GM18507 (cell line): Measurements from ENCODE around the gene ZFP36L1.

Experiments used
- DNase-seq: peaks from one replicate; pipeline ENCODE4 v3.0.0; 2011; ENCODE audit warnings: low read depth; ENCODE audit not compliant: insufficient read length; ENCODE audit errors: extremely low spot score
- FAIRE-seq: peaks from 2 replicates; lab custom pipeline; 2011; peaks lifted over from hg19 to GRCh38; lab: Jason Lieb, UNC

ZFP36L1 gene

DNA sequence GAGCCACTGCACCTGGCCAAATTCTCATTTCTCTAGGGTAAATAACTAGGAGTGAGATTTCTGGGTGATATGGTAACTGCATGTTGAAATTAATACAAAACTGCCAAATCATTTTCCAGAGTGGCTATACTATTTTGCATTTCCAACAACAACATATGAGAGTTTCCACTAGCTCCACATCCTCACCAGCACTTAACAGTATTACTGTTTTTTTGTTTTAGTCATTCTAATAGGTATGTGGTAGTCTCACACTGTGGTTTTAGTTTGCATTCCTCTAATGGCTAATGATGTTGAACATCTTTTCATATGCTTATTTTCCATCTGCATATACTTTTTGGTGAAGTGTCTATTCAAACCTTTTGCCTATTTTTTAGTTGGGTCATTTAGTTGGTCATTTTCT lies 5.8 kb upstream of the ZFP36L1 start:
- DNase-seq (no peak), FAIRE-seq (peak; percentile 9)

DNA sequence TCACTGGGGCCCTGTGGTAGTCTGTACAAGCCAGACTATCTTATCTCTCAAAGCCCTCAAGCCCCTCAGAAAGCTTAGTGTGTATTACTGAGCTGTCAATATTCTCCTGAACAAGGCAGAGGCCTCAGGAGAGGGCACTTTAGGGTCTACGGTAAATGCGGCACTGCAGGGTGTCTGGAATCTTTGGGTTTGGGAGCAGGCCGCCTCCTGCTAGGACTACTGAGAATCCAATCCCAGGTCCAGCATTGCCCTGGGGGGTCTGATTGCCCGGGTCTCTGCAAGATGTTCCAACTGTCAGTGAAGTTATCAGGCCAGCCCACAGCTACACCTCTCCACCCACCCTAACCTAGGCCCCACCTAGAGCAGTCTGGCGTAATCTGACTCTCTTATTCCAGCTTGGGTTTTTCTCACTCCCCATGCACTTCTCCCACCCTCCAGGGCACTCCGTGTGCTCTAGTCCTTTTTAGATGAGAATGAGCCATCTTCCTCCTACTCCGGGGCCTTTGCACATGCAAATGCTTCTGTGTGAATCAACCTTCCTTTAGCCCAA lies 4.3 kb upstream of the ZFP36L1 start:
- FAIRE-seq (peak; percentile 12), DNase-seq (no peak)

DNA sequence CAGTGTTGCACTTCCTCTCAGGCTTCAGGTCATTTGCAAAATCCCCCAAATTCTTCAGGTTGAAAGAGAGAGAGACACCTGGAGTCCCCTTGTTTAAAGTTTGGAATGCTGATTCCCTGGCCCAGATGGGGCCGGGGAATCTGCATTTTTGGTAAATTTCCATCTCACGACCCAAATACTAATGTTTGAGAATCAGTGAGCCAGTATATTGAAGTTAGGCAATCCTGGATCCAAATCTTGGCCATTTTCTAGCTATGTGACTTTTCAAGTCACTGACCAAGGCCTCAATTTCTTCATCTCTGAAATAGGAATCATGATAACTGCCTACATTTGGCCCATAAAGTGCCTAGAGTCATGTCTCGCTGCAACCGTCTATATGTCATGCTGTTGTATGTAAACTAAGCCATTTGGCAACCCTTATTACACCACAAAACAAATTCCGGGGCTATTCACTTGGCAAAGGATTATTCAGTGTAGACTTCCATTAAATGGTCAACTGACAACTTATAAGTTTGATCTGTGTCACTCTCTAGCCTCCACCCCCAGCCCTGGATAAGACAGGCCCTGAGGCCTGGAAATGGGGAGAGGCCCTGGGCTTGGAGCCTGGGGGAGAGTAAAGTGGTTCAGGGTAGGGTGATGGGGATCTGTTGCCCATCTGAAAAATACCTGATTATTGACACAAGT lies 3.7 kb upstream of the ZFP36L1 start:
- DNase-seq (no peak), FAIRE-seq (no peak)

DNA sequence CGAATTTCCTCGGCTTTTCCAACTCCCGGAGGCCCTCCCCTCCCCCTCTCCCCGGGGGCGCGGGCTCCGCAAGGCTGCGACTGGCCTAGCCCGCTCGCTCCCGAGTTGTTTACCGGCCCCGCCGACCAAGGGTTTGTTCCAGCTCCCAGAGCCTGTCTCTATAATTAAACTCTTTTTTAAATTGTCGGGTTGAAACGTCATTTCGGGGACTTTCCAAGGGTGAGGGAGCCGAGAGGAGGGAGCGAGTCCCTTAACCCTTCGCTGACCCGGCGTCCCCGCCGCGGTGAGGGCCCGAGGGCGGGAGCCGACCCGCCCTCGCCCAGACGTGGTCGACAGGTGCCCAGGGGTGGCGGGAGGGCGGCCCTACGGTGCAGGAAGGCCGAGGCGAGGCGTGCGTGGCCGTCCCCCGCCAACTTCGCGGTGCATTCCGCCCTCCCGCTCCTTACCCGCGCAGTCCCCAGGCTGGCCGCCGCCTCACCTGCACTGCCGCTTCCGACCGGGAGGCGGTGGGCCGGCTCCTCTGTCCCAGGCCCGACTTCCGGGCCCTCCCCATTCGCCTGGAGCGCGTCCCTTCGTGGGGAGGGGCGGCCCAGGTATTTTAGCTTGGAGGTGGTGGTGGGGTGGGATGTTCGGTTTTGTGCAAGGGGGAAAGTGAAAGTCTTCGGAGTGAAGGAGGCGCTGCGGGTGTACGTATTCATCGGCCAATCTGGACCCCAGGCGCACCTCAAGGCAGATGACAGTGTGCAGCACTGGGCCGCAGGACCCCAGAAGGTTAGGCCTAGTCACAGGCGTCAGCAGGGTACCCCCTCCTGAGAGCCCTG lies 2.9 kb upstream of the ZFP36L1 start:
- FAIRE-seq, result peak; percentile 87
- no peak for DNase-seq

DNA sequence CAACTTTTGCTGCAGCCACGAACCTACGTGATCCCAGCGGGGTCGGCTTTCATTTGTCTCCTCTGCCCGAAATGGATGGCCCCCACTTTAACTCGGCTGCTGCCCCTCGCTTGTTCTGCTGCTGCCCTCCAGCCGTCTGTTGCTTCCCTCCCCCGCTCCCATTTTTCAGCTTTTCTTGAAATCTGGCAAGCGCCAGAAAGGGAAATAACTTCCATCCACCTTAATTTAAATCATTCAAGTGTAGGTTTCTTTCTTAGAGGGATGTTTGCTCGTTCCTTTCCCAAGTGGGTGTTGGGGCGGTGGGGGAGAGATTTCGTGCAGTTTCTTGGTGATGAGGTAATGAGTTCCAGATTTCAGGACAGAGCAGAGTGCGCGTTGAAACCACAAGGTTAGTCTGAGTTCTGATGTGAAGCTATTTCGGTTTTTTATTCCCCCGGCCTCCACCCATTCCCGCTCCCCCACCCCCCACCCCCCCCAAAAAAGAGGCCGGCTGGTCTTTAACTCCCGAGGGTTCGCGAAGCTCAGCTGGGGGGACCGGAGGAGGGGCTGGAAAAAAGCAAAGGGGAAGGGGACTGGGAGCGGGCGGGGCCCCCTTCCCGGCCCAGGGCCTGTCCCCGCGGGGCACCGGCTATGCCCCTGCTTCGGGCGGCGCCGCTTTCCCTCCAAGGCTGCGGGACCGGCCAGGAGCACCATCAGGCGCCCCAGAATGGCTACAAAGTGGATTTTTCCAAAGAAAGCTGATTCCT lies 2.2 kb upstream of the ZFP36L1 start:
- FAIRE-seq, result peak; percentile 71
- DNase-seq, result no peak

DNA sequence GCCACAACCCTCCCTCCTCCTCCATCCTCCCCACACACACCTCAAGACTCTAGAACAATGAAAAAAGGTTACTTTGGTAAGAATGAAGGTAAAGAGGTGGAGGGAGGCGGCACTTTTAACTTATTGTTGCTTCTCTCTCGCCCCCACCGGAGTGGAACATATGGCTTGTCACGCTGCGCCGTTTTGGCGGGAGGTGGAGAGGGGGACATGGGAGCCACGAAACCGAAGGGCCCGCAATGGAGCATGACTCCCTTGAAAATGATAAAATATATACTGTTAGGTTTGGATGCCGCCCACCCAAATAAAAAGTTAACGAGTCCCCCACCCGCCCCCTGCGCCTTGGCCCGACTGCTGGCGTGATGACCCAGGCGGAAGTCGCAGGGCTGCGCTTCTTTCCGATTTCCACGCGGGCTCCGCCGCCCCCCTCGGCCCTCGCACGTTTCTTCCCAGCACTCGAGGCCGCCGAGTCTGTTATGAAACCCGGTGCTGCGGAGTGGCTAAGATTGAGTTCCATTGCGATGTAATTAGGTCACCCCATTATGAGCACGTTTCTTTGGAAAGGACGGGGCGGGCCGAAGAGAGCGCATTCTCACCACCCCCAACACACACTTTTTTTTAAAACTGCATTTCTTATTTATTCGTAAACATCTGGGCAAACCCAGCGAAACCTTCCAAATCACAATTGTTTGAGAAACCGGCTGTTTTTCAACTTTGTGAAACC lies 1.4 kb upstream of the ZFP36L1 start:
- DNase-seq, result no peak
- FAIRE-seq, result peak; percentile 75

DNA sequence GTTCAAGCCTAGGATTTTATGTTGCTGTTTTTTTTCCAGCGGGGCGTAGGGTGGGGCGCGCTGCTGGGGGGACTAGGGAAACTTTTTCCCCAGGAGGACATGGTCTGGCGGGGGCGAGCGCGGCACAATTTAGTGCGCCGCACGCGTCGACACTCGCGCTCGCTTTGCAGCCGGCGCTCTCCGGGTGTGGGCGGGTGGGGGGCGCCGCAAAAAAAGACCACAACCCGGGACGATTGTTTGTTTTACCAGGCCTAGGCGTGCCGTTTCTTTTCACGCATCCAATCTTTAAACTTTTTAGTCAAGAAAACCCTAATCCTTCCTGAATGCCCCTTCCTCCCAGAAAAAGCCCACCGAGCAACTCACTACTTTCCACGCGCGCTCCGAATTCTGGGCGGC lies 865 bp upstream of the ZFP36L1 start:
- FAIRE-seq (no peak), DNase-seq (no peak)

DNA sequence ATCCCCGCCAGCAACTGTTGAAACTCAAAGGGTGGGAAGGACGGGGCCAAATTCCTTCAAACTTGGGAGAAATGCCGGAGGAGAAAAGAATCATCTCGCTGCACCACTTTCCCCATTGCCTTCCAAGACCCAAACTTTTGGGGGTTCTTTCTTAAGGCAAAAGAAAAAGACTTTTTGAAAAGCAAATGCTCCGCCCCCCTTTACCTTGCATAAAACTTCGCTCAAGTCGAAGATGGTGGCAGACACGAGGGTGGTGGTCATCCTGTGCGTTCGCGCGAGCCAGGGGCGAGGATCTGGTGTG lies 239 bp downstream of the ZFP36L1 start:
- FAIRE-seq (no peak), DNase-seq (no peak)

DNA sequence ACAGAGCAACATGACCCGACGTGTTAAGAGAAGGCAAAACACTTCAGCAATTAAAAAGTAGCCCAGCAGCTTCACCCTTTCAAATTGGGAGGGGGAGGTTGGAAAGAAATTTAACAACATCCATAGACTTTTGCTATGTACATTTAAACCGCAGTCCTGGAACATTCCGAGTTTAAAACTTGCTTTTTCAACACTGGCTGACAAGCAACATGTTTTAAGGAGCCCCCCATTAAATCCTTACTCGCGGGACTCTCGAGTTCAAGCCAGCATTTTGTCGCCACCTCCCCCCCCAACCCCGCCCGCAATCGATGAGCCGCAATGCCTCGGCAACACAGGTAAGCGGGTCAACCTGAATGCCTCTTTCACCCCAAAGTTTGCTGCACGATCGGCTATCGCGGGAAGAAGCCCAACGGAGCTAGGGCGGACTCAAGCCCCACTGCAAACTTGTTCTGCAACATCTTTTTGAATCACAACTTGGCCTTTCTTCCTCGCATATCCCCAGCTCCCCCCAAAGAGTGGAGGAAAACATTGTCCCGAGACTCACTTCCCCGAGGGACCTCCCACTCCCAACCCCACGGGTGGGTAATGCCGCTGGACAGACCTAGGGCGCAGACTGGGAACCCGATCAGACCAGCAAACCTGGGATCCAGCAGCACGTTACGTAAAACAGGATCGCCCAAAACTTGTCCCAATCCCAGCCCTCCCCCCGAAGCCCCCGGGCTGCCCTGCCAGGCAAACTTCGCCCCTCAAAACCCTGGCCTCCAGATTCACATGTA lies 777 bp downstream of the ZFP36L1 start:
- DNase-seq (no peak), FAIRE-seq (no peak)

DNA sequence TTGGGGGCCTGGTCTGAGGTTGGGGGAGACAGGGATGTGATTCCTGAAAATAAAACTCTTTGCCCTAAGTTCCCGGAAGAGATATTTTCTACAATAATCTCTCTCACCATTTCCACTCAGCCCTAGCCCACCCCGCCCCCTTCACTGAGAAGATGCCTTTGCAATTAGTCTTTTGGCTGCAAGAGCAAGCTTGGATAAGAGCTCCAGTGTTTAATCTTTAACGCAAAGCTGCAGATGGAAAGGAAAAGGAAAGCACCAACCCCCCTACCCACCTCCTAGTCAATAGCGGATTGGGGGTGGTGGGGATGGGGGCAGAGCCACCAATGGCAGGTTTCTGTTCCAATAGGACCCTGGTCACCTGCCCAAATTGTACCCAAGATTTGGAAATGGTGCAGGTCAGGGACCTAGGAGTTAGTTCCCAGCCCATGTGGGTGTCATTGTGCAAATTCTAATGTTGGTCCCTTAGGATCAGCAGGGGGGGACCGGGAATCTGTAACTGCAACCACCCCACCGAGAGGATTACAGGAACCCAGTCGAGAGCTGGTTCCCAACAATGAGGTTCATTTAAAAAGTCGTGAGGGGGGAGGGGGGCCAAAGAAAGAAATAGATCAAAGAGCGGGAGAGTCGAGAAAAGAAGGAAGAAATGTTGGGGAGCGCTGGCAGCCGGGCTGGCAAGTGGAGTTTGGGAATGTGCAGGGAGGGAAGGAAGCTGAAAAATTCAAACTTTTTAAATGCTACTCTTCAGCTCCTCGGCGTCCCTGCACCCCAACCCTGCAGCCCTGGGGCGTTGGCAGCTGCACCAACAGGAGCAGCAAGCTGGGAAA lies 1.6 kb downstream of the ZFP36L1 start:
- no peak for FAIRE-seq
- no peak for DNase-seq

DNA sequence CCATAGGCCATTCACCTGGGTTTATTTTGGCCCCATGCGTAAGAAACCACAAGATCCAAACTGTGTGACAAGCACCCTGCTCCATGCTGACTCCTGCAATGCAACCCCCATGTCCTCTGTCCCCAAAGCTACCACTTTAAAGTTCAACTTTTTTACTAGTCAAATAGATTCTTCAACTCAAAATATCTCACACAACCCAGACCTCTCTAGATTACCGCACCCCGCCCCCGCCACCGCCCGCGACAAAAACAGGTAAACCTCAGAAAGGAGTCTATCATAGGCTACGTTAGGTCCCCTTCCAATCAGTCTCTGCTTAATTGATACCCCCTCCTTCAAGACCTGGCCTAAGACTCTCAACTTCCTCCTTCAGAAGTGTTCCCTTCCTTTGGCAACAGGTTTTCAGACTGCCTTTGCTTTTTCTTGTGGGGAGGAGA lies 2.2 kb downstream of the ZFP36L1 start:
- DNase-seq, result no peak
- FAIRE-seq, result no peak

DNA sequence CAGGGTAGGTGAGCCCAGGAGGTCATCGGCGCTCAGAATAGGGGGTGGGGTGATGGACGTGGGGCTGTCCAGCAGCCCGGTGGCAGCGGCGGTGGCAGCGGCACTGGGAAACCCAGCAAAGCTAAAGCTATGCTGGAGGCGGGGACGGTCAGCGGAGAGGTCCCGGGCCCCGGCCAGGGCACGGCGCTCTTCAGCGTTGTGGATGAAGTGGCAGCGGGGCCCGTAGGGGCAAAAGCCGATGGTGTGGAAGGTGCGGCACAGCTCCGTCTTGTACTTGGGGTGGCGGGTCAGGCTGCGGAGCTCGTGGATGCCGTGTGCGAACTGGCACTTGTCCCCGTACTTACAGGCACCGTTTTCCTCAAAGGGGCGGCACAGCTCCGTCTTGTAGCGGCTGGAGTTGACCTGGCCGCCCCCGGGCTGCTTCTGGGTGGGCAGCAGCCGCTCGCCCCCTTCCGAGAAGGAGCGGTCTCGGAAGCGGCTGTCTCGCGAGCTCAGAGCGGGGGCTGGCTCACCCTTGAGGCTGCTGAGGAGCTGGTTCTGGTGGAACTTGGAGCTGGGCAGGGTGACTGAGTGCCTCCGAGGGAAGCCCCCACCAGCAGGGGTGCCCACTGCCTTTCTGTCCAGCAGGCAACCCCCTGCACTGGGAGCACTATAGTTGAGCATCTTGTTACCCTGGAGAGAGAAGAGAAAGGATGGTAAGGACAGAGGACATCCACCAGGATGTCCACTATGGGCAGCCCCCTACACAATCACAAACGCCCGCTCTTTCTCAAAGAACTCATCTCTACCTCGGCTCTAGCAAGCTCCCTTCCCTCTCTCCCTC lies 2.8 kb downstream of the ZFP36L1 start:
- no peak for FAIRE-seq

DNA sequence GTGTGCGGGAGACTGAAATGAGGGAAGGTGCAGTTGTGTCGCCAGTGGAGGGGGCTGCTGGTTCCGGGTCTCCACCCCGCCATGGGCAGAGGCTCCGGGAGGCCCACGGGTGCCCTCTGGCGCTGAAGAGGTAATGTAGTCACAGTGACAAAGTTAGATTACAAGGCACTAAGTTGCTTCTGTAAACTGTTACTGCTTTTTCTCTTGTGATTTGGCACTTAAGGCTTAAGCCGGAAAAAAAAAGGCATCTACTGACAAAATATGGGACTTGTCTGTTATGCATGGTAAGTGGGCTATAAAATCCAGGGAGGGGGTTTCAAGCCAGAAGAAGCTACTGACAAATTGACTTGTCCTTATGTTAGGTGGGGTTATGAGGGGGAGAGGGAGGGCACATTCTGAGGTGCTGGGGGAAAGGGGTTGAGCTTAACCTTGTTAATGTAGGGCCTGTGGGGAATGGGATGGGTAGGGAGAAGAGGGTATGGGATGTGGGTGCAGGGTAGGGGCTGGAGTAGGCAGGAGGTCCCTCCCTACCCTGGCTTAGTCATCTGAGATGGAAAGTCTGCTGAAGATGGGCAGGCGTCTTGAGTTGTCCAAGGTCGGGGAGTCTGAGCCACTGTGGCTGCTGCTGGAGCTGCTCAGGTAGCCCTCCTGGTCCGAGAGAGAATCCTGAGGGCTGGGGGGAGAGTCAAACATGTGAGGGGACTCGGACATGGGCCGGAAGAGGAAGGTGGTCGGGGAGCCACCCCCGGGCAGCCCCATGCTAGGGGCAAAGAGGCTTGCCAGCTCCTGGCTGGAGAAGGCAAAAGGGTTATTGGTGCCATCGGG lies 3.7 kb downstream of the ZFP36L1 start:
- DNase-seq, result no peak
- peak; percentile 60 for FAIRE-seq

More for the DNA sequence above, 2.8 kb downstream of the ZFP36L1 start:
- DNase-seq, result no peak

DNA sequence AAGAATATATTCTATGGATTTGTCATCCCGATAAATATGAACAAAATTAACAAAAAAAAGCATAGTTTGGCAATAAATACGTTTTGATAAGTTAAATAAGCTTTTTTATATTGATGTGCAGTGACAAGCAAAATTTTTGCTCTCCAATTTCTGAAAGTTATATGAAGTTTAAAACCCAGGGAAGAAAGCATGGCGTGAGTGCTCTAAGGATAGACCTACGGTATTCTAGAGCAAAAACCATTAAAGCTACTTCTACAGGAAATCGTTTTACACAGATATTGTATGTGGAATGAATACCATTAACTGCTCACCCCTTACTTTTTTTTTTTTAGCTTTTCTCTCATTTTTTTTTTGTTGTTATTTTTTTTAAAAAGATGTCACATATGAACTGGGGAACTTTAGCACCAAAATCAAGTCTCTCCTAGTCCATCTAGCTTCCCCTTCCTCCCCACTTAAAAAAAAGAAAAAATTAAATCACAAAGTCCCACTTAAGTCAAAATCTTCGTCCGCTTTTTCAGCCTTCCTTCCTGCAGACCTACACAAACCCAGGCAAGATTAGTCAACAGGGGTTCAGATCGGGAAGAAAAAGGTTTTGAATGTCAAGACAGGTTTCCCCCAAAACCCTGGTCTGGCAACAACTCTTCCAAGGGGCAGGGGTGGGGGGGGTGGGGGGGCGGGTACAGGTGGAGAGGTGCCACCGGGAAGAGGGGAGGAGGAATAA lies 4.4 kb downstream of the ZFP36L1 start:
- FAIRE-seq (no peak), DNase-seq (no peak)

DNA sequence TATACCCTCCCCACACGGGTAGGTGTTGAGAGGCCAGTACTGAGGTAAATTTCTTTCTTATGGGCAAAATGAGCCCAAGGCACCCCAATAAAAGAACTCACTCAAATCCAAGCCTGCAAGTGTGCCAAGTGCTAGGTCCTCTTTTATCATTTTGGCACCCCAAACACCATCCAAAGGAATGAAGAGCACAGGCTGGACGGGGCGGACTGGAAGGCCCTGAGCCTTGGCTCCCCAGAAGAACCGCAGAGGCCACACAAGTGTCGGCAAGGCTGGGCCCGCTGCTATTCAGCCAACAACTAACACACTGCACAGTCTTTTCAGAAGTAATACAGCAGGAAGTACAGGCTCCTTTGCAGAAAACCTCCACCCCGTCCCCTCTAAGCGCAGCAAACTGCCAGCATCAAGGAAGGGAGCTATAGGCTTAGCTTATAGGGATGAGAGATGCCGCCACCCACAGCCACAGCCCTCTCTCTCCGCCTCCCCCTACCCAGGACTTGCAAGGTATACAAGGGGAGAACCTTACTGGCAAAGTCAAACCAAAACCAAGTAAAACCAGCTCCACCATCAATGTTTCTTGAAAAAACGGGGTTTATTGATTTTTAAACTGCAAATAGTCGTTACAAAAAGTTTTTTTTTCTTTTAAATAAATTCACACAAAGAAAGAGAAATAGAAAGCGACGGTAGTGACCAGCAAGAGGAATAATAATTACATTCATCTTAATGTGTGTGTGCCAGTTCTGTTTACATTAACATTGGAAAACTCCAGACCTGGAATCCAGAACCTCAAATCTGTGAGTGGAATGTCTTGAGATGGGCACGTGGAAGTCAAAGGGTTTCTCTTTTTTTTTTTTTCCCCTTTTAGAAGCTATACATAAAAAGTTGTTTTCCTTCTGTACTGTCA lies 5.5 kb downstream of the ZFP36L1 start:
- FAIRE-seq (no peak), DNase-seq (no peak)
